HG02759 (cell line): ENCODE data around the gene ZNF692.
"Not testable (repeated sequence)": the region's sequence is repeated elsewhere in the genome, so short reads cannot be mapped to it uniquely, and the experiment has no call there.

Experiments used
- ATAC-seq: cut with Tn5 transposase; IDR thresholded peaks from one replicate; pipeline ENCODE4 v1.9.1; 2021; ENCODE audit warnings: mild to moderate bottlenecking, moderate library complexity; ENCODE audit not compliant: unreplicated experiment

ZNF692 gene, protein sequence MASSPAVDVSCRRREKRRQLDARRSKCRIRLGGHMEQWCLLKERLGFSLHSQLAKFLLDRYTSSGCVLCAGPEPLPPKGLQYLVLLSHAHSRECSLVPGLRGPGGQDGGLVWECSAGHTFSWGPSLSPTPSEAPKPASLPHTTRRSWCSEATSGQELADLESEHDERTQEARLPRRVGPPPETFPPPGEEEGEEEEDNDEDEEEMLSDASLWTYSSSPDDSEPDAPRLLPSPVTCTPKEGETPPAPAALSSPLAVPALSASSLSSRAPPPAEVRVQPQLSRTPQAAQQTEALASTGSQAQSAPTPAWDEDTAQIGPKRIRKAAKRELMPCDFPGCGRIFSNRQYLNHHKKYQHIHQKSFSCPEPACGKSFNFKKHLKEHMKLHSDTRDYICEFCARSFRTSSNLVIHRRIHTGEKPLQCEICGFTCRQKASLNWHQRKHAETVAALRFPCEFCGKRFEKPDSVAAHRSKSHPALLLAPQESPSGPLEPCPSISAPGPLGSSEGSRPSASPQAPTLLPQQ

DNA sequence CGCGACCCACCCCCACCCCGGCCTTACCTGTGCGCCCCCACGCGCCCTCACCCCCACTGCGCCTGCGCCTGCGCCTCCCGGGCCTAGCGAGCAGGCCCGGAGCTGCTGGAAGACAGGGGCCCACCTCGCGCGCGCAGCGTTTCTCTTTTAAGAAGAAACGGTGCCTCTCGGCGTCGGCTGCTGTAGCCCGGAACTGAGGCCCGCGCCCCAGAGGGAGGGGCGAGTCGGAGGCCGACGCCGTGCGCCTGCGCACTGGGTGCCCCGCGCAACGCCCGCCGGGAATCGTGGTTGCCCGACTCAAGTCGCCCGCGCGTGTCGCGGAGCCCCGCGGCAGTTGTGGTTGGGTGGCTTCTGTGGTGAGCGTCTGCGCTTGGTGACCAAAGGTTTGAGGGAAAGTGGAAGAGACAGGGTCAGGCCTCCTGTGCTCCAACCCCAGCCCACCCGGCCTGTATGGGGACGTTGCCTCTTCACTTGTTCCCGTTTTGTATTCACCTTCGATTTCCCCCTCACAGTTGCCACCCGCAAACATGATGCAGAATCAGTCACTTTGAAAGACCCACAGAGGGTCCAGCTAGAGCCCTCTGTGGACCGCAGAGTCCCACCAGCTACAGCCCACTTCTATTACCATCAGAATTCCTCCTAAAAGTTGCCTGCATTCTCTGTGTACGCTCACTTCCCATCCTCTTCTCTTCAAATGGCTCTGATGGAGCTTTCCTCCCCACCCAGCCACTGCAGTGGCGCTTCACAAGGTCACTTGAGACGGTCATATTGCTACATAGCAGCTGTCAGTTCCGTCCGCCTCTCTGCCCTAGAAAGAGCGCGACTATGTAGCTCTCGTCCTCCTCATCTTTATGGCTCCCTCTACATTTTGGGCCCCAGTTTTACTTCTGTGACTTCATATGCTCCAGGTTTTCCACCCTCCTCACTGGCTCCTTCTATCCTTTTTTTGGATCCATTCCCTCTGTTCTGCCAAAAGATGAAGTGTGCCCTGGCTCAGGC, at the start of gene ZNF692:
Gene ZNF692 (minus strand): TSS at position 195 of the 999 bp plus-strand sequence. CDS start 776 bp downstream, outside the sequence.
- peak; percentile 79 for ATAC-seq

DNA sequence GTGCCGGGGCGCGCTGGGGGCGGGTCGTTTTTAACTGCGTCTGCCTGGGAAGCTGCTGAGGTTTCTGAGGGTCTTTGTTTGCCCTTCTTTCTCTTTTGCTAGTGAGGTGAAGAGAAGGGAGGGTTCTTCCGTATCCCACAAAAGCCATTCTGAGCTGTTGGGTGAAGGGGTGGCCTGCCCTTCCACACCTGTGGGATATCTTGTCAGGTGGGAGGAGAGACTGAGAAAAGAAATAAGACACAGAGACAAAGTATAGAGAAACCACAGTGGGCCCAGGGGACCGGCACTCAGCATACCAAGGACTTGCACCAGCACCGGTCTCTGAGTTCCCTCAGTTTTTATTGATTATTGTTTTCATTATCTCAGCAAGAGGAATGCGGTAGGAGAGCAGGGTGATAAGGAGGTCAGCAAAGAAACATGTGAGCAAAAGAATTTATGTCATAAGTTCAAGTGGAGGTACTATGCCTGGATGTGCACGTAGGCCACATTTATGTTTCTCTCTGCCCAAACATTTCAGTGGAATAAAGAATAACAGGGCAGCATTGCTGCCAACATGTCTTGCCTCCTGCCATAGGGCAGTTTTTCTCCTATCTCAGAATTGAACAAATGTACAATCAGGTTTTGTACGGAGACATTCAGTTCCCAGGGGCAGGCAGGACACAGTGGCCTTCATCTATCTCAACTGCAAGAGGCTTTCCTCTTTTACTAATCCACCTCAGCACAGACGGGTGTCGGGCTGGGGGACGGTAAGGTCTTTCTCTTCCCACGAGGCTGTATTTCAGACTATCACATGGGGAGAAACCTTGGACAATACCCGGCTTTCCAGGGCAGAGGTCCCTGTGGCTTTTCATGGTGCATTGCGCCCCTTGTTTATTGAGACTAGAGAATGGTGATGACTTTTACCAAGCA, 48.1 kb upstream of the ZNF692 start:
- ATAC-seq = peak; percentile 26

DNA sequence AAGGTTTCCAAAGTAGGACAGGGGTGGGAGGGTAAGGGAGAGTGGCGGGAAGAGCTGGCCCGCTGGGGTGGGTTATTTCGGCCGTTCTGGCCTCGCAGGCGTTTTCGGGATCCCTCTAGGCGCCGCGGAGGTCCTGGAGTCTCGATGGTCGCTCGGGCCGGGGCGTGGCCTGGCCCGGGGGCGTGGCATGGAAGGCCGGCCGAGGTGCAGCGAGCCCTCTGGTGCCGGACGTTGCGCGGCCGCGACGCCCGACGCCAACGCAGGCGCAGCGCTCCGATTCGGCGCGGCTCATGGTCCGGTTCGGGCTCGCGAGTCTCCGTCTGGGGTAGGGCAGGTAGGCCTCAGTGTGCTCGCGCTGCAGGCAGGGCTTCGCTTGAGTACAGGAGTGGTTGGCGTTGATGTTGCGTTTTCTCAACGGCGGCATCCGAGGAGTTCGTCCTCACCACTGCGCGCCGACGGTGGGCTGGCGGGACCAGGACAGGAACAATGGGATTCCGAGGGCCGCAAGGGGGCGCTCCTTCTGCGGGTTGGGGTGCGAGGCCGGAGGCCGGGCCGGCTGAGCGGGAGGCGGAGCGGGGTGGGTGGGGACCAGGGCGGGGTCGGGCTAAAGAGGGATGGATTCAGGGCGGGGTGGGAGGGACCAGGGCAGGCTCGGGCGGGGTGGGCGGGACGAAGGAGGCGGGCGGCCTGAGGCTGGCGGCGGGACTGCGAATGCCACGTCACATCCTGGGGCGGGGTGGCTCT, 47.3 kb upstream of the ZNF692 start, which contains the start of gene PGBD2:
Gene PGBD2 (plus strand): TSS at position 227 of the 744 bp plus-strand sequence. CDS start 7,628 bp downstream, outside the sequence.
- ATAC-seq = peak; percentile 93

DNA sequence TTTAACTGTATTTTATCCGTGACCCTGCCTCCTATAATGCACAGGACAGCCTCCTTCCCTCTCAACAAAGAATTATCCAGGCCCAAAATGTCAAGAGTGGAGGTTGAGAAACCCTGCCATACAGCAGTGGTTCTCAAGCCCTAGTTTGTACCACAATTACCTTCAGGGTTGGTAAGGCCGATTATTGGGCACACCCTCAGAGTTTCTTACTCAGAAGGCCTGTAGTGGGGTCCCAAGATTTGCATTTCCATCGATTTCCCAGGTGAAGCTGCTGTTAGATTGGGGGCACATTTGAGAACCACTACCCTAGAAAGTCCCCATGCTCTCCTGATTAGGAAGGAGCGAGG, 46.8 kb upstream of the ZNF692 start:
- no peak for ATAC-seq

DNA sequence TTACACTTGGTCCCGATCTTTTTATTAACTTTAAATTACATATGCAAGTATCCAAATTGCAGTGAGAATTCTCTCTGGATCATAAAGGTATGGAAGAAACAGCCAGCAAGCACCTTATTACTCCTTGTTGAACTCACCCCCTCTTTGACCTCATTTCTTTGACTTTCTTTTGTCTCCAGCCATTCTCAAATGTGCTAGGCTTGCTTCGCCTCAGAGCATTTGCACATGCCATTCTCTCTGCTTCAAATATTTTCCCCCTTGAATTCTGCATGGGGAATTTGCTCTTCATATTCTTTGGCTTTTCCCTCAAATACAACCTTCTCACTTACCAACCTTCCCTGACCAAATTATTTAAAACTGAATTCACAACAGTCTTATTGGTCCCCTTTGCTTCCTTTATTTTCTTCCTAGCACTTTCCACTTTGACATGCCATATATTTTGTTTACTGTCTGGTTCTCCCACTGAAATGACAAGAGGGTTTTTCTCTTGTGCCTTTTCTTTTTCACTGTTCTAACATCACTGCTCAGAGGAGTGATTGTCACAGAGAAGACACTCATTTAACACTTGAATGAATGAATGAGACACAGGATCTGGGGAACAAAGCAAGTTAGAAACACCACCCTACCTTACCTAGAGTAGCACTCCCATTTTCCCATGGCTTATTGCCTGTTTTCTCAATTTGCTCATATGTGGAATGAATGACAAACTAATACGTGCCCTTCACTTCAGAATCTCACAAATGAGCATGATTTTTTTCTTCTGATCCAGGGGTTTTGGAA, 45.7 kb upstream of the ZNF692 start:
- ATAC-seq = no peak

DNA sequence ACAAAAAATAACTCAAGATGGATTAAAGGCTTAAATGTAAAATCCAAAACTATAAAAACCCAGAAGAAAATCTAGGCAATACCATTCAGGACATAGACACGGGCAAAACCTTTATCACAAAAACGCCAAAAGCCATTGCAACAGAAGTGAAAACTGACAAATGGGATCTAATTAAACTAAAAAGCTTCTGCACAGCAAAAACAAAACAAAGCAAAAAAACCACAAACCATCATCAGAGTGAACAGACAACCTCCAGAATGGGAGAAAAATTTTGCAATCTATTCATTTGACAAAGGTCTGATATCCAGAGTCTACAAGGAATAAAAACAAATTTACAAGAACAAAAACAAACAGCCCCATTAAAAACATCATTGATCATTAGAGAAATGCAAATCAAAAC, 42.7 kb upstream of the ZNF692 start:
- no peak for ATAC-seq

DNA sequence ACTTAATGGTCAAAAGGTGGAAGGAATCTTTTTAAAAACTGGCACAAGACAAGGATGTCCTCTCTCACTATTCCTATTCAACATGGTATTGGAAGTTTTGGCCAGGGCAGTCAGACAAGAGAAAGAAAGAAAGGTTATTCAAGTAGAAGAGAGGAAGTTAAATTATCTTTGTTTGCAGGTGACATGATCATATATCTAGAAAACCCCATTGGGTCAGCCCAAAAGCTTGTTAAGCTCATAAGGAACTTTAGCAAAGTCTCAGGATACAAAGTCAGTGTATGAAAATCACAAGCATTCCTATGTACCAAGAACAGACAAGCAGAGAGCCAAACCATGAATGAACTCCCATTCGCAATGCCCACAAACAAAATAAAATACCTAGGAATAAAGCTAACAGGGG, 41.8 kb upstream of the ZNF692 start:
- no peak for ATAC-seq

DNA sequence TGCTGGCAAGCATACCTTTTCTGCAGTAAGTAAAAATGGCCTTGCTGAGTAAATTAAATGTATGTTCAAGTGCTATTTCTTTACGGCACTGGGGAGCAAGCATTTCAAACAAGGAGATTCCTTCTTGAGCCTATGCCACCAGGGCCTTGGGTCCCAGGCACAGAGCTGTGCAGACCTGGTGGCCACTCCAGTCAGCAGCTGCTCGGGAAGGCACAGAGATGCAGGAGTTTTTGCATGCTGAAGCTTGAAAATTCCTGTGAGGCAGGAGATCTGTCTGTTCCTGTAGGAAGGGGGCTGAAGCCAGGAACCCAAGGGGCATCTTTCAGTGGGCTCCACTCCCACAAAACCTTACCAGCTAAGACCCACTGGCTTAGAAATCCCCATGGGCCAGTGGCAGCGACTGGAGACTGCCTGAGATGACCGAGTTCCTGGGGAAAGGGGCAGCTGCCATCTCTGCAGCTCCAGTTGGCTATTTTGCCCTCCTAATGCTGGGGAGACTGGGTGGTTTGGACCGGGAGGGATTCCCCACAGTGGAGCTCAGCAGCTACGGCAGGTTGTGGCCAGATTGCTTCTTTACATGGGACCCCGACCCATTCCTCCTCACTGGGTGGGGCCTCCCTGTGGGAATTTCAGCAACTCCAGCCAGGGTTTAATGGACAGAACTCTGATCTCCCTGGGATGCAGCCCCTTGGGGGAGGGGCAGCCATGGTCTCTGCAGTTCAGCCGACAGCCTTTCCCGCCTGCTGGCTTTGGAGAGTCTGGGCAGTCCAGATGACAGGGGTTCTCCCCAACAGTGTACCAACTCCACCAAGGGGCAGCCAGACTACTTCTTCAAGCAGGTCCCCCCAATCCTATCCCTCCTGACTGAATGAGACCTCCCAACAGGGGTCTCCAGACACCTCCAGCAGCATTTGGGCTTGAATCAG, 38.8 kb upstream of the ZNF692 start:
- no peak for ATAC-seq

DNA sequence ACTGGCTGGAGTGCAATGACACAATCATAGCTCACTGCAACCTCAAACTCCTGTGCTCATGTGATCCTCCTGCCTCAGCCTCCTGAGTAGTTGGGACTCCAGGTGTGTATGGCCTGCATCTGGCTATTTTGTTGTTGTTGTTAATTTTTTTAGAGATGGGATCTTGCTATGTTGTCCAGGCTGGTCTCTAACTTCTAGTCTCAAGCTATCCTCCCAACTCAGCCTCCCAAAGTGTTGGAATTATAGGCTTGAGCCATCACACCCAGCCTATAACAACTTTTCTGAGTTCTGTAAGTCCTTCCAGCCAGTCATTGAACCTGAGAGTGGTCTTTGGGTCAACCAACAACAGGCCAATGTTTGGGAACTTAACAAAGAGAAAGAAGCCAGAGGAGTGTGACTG, 36.0 kb upstream of the ZNF692 start:
- no peak for ATAC-seq

DNA sequence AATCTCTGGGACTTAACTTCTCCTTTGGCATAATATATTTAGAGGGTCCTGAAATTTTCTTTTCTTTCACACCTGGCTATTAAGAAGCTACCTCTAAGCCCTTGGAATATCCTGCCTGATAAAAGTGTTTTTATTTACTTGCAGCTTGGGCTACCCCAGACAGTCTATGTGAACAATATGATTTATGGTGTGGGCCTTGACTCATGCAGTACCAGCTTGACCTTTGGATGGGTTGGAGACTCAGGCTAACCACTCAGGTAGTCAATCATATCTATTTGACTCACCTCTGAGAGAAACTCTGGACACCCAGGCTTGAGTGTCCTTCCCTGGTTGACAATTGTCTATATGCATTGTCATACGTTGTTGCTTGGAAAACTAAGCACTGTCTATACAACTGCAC, 33.7 kb upstream of the ZNF692 start:
- ATAC-seq = no peak

DNA sequence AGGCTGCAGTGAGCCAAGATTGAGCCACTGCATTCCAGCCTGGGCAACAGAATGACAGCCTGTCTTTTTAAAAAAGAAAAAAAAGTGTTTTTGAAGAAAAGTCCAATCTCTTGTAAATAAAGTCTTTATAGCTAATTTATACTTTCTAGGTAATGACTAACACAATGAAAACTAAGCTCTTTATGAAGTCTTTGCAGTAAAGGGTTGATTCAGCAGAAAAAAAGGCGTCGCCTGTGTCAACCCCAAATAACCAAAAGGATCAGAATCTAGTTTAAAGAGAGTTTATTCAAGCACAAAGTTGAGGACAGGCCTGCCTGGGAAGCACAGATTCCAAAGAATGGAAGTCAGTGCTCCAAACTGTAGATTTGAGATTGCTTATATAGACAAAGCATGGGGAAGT, 32.9 kb upstream of the ZNF692 start:
- ATAC-seq = no peak

DNA sequence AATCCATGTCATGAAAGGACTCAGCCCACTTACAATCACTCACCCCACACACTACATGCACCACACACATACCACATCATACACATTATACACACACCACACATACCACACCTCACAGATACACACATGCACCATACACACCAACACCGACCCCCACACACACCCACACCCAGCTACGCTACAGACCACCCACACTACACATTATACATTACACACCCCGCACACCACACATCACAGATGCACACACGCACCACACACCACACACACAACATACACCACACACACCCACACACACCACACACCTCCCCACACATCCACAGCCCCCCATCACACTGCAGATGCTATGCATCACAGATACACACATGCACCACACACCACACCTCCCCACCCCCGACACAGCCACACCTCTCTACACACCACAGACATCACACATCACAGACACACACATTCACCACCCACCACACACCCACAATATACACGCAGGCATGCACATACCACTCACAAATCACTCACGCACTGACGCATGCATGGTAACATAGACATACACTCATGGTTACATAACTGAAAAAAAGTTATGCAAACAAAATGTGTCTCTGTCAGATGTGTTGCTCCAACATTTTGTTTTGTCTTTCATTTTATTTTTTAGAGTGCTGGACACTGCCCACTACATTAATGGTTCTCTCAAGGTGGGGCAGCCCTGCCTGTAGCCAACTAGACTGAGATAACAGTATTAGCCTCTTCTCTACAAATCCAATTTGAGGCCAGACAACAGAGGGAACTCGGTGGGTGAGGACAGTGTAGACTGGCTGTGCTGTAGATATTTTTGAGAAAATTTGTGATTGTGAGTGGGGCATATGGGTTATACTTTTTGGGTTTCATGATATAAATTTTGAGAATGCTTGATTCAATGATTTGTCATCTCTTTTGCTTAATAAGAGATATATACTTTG, 31.9 kb upstream of the ZNF692 start:
- ATAC-seq = no peak

DNA sequence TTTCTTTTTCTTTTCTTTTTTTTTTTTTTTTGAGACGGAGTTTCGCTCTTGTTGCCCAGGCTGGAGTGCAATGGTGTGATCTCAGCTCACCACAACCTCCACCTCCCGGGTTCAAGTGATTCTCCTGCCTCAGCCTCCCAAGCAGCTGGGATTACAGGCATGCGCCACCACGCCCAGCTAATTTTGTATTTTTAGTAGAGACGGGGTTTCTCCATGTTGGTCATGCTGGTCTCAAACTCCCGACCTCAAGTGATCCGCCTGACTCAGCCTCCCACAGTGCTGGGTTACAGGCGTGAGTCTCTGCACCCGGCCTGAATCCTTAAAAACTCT, 31.0 kb upstream of the ZNF692 start:
- not testable (repeated sequence) for ATAC-seq

DNA sequence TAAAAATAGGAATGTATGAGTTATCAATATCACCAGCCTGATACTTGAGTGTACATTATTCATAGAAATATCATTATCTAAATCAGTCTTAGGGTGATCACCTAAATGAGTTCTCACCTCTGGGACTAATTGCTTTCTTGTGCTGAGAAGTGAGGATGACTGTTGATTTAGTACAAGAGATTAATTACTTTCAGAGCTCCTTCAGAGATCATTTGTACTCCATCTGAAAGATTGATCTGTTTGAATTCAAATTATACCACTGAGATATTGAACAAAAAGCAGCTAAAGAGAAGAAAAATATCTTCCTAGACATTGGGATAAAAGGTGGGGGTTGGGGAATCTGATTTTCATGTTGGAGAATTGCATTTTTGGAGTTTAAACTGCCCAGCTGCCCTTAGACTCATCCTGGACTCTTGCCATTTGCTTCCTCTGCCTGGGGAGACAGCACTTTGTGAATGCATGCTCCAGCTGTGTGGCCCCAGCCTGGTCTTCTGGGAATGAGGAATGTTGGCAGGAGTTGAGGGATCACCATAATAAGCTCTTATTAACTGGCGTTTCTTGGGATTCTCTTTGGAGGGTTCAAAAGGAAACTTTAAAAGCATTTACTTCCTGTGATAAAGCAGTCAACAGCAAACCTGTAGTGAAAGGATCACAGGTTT, 27.5 kb upstream of the ZNF692 start:
- no peak for ATAC-seq

DNA sequence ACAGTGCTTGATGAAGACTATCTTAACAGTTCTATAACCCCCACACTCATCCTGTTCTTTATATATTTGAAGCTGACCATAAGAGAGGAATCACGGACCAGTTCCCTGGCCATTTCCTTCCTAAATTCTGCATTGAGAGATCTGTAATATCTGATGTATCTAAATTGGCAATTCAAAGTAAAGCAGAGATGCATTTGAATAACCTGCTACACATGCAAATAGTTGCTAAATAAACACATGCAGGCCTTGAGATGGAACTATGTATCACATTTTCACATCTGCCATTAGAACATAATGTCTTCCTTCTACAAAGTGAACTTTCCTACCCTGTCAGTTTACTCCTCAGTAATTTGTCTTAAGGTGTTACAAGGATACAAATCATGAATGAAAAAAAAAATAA, 26.8 kb upstream of the ZNF692 start:
- no peak for ATAC-seq

DNA sequence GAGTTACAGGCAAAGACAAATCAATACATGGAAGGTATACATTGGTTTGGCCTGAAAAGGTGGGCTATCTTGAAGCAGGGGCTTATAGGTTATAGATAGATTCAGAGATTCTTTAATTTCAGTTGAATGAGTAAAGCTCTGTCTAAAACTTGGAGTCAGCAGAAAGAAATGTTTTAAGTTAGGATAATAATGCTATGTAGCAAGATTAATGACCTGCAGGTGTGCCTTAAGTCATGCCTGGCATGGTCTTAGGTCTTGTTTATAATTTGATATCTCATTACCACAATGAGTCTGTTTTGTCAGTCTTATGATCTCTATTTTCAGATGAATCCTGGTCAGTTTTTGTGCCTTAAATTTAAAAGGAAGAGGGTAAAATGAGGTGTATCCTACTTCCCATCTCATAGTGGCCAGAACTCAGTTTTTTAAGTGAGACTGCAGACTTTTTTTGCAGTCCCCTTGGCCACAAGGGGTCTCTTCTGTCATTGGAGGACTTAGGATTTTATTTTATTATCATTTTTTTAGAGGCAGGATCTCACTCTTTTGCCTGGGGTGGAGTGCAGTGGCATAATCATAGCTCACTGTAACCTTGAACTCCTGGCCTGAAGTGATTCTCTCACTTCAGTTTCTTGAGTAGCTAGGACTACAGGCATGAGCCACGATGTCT, 25.9 kb upstream of the ZNF692 start:
- no peak for ATAC-seq
